HG03060 (cell line): ENCODE measurements around the gene F8.

ENCODE experiments used
- ATAC-seq: cut with Tn5 transposase; IDR thresholded peaks from one replicate; pipeline ENCODE4 v1.9.1; 2021; ENCODE audit warnings: low read depth, moderate number of reproducible peaks; ENCODE audit not compliant: unreplicated experiment

F8 gene

GRCh38 chrX:154795016-154795415, 227.5 kb downstream of the F8 start:
- ATAC-seq = no peak

- ATAC-seq = no peak
These were observed 229.3 kb downstream of the F8 start for GRCh38 chrX:154793084-154793795.

GRCh38 chrX:154791939-154792338, 230.6 kb downstream of the F8 start:
- ATAC-seq = no peak

GRCh38 chrX:154791467-154791866, 231.1 kb downstream of the F8 start:
- ATAC-seq = no peak
